ENCODE results near the gene MGAT3.

The MGAT3 gene

DNA sequence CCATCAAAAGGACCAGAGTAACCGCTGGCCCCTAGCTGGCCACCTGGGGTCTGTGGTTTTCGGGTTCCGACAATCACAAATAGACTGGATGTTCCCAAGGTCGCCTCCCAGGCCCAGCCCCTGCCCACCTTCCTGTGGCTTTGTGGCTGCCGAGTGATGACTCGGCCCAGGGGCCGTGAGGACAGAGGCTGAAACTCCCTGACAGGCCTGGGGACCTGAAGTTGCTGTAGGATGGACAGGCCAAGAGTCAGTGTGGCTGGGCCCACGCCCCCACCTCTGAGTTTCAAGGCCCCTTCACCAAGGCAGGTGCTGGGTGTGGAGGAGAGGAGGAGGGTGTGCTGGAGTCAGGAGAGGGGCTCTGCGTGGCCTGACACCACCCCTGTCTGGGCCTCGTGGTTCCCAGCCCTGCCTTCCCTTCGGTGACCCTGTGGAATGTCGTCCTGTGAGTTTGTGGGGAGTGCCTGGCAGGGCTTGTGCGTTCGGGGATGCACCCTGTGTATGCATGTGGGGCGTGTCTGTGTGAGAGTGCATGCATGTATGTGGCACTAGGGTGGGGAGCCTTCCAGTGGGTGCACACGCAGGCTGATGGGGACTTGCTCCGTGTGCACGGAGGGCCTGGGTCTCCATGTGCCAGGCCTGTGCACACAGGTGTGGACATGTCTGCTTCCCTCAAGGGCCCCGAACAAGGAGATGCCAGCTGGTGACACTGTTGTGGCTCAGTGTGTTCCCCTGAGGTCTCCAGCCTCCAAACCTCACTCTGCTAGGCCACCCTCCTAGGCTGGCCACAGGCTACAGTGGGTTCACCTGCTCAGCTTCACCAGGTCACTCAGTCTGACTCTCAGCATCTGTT, 8.4 kb upstream of the MGAT3 start:
- no peak for DNase-seq (ENCODE audit: extremely low read depth in 1 of 2, low read depth in 1 of 2)

DNA sequence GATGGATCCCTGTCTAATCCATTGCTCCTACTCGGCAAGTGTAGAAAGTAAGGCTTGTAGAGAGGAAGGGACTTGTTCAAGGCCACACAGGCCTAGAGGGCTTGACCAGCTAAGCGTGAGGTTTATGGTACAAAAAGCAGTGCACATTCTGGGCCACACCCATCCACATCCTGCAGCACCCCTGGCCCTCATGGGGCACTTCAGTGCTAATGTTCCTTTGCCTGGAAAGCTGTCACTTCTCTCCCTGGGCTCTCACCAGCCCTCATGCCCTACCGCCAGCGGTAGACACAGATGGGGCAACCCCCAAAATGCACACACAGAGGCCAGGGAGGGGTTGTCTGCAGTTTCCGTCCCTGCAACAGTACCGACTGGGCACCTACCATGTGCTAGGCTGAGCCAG, 7.1 kb upstream of the MGAT3 start:
- no peak for DNase-seq (ENCODE audit: extremely low read depth in 1 of 2, low read depth in 1 of 2)

DNA sequence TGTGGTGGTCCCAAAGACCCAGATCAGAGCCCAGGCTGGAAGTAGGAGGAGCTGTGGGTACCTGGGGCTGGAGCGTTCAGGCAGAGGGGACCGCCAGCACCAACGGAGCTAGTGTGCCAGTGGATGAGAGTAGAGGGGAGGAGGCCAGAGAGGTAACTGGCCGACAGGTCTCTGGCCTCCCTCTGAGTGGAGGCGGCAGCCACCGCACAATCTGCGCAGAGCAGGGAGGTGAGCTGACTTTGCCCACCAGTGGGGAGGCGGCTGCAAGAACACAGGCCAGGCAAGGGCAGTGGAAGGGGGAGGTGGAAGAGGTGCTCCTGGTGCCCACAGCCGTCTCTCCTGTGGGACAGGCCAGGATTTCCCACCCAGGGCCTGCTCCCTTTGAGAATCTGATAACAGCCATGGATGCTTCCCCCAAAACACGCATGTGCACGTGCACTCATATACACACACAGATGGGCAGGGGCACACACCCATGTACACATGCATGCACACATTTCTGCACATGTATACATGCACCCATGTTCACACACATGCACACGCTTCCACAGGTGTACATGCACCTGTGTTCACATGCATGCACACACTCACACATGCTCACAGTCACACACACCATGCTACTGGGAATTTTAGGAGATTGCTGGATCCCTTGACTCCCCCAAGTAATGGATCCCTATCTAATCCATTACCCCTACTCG, 6.4 kb upstream of the MGAT3 start:
- no peak for DNase-seq (ENCODE audit: extremely low read depth in 1 of 2, low read depth in 1 of 2)

DNA sequence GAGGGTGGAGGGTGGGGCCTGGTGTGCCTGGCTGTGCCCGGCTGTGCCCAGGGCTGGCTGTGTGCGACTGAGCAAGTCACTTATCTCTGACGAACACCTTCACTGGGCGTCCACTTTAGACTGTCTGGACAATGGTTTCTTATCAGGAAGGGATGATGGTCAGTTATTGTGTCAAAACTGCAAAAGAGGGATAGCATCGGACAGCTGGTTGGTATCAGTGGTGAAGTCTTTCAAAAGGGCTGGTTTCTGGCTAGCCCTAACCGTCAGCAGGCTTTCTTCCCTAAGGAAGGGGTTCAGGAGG, 4.1 kb upstream of the MGAT3 start:
- DNase-seq (ENCODE audit: extremely low read depth in 1 of 2, low read depth in 1 of 2) = no peak

DNA sequence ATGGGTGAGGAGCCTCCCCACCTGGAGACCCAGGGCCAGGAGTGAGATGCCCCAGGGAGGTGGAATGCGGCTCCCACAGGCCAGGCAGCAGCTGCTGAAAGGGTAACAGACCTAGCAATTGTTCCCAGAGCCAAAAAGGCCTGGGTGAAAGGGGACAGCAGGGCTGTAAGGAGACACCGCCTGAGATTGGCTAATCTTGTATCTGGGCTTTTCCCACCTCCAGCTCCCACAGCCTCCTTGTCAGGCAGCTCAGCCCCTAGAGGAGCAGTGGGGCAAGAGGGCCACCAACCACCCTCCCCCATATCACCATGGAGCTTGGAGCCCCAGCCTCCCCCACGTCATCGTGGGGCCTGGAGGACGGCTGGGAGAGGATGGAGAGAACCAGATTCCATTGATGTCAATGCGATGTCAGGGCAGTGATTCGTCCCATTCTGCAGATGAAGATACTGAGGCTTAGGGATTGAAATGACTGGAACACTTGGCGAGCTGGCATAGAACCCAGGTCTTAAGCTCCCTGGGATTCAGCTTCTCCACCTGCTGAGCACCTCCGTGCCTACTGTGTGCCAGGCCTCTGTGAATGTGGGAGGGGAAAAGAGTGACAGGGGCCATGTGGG, 2.9 kb upstream of the MGAT3 start:
- DNase-seq (ENCODE audit: extremely low read depth in 1 of 2, low read depth in 1 of 2) = no peak

DNA sequence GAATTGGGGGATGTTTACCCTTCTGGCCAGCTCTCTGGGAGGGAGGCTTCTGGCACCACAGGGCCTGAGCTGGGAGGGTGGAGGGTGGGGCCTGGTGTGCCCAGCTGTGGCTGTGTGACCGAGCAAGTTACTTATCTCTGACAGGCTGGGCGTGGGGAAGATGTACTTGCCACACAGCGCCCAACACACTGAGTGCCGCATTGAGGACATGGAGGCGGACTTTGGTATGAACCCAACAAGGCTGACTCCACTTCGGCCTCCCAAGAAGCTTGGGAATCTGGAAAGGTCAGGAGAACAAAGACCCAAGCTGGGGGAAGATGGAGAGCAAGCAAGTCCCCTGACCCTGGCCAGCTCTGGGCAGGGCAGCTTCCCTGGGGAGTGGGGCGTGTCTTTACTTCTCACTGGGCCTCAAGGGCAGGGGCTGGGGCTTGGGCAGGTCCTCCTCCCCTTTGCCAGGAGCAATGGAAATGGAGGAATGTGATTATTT, 2.4 kb upstream of the MGAT3 start:
- no peak for DNase-seq (ENCODE audit: extremely low read depth in 1 of 2, low read depth in 1 of 2)

DNA sequence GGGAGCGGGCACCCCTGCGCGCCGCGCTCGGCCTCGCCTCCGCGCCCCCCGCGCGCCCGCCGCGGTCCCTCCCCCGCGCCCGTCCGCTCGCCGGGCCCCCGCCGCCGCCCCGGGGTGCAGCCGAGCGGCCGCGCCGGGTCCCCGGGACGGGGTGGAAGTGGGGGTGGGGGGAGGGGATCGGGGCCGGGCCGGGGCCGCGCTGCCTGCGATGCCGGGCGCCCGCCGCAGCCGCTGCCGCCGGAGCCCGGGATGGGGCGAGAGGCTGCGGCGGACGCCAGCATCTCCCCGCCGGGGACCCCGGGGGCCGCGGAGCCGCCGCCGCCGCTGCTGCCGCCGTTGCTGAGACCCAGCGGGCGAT, 365 bp downstream of the MGAT3 start:
- DNase-seq (ENCODE audit: extremely low read depth in 1 of 2, low read depth in 1 of 2) = no peak

DNA sequence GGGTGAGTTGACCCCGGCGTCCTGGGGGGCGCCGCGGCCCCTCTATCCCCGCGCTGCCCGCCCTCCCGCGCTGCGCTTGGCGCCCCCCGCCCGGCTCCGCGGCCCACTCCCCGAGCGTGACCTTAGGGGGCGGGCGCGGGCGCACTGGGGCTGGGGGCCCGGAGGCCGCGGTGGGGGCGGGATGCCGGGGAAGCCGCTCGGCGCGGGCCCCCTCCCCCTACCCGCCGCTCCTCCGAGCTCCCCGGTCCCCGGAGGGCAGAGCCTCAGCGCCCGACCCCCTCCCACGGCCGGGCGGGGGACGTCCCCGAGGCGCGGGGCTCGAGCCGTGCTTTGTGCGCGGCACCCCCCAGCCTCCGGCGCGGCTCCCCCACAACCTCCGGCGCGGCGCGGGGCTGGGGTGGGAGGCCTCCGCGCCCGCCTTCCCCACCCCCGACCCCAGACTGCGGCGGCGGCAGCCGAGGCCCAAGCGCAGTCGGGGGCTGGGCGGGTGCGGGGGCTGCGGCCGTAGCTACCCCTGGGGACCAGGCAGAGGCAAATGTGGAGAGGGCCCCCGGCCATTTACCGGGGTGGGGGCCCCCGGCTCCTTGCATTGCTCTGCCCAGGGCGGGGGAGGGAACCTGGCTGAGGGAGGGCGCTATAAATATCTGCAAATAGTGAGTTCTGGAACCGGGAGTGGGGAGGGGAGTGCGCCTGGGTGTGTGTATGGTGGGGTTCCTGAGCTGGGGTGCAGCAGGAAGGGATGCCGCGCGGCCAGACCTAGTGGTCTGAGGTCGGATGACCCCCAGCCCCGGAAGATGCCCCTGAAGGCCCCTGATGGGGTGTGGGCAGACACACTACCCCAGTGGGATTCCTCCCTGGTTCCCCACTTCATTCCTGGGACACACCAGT, 988 bp downstream of the MGAT3 start:
- no peak for DNase-seq (ENCODE audit: extremely low read depth in 1 of 2, low read depth in 1 of 2)

DNA sequence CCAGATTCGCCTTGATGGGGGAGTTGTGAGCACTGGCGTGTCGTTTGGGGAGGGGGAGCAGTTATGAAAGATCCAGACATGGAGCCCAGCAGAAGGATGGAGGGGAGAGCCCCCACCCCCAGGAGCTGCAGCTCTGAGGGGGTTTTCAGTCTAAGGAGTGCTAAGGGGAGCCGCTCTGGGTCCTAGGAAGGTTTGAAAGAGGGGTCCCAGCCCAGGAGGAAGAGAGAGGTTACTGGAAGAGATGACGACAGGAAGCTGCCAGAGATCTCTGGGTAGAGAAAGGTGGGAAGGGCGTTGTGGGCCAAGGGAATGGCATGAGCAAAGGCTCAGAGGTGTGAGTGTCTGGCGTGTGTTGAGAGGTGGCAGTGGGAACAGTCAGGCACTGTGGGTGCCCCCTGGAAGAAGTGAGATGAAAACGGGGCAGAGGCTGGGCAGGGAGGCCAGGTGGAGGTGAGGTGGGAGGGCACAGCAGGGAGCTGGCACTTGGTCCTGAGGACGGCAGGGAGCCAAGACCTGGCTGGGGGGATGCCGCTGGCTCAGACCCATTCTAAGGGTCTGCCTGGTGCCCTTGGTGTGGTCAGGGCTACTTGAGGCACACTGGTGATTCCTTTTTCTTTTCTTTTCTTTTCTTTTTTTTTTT, 1.8 kb downstream of the MGAT3 start:
- DNase-seq (ENCODE audit: extremely low read depth in 1 of 2, low read depth in 1 of 2) = no peak

DNA sequence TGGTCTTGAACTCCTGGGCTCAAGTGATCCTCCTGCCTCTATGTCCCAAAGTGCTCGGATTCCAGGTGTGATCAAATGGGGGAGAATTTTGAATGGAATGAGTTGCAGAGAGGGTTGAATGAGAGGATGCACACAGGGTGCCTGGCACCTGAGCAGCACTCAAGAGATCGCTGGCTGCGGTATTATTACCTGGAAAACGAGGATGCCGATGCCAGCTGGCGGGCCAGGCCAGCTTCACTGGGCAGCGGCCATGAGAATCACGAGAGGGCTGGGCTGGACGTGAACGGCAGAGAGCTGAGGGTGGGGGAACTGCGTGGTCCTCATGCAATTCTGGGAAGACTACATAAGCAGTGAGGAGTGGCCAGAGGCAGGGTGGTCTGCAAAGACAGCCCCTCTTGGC, 2.9 kb downstream of the MGAT3 start:
- no peak for DNase-seq (ENCODE audit: extremely low read depth in 1 of 2, low read depth in 1 of 2)

DNA sequence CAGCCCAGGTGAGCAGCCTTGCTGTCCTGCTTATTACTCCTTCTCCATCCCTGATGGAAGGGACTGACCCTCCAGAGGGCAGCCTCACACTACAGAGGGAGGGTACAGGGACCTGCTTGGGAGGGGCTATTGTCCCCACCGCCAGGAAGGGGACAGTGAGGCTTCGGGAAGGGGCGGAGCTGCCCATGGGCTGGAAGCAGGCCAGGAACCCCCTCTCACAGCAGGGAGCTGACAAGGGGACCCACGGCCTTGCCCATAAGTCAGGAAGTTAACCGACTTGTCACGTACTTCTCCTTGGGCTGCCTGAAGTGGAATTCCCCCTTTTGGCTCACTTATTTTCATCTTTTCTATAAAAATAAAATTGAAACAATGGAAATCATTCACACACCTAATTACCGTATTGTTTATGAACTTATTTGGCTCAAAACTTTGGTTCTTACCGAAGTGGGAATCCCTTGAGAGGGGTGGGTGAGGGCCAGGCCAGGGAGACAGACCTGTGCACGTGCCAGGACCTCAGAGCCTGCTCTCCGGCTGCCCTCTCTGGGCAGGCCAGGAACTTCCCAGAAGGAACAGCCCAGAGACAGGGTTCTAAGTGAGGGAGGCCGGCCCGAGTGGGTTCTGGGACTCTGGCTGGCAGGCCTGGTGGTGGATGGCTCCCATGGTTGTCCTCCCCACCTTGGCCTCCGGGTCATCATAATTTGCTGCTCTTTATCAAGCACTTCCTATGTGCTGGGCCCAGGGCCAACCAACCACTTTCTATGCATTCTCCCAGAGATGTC, 5.8 kb downstream of the MGAT3 start:
- DNase-seq (ENCODE audit: extremely low read depth in 1 of 2, low read depth in 1 of 2) = no peak

DNA sequence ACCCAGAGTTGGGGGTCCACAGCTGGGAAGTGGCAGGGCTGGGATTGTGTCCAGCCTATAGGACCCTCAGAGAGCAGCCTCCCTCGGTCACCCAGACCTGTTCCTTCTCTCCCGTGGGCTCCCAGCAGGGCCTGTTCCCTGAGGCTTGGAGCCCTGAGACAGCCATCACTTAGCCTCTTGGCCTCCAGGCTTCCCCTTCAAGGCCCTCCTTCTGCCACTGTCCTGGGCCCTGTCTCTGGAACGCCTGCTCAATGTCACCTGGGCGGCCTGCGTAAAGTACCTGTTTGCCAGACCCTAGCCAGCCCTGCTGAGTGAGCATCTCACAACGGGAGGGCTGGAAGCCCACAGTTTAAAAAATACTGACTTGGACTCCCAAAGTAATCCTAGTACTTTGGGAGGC, 6.5 kb downstream of the MGAT3 start:
- DNase-seq (ENCODE audit: extremely low read depth in 1 of 2, low read depth in 1 of 2) = no peak

DNA sequence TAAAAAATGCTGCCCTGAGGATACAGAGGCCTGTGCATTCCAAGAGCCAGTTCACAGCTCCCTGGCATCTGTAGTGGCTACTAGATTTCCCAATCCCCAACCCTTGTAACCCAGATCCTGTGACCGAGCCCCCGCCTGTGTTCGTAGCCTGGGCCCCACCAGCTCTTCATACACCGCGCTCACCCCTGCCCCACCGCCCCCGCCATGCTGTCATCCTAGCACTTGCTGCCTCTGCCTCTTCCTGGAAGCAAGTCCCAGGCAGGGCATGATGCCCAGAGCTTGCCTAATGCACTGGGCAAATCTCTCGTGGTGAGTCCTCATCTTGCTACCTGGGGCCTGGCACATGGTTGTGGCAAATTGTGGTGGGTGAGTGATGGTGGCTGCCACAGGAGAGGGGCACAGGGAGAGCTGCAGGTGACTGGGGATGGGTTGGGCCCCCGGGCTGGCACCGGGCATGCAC, 7.1 kb downstream of the MGAT3 start:
- DNase-seq (ENCODE audit: extremely low read depth in 1 of 2, low read depth in 1 of 2) = no peak

DNA sequence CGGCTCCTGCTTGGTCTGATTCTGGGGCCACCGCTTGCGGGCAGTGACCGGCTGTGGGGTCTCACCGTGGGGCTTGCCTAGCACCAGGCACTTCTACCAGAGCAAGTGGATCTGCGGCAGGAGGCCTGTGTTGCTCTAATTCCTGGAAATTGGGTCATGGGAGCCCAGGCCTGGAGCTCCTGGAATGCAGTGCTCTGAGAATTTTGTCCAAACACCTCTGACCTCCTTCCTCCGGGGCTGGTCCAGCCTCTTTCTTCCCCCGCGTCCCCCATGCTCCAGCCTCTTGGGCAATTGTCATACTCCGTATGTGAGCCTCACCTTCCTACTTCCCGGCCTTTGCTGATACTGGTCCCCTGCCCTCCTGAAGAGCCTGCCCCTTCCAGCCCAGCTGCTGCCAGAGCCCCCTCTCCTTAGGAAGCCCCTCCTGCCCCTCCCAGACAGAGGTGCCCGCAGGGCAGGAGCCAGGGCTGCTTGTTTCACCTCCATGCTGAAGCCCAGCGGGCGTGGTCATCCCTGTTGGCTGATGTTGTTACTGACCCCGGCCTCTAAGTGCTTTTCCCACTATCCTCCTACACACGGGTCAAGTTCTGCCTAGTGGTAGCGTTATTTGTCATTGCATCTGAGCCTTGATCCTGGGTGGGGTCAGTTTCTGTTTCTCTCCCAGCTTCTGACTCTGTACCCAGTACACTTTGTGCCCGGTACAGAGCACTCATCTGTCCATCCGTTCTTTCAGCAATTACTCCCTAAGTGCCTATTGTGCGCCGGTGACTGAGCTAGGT, 9.6 kb downstream of the MGAT3 start:
- DNase-seq (ENCODE audit: extremely low read depth in 1 of 2, low read depth in 1 of 2) = no peak

DNA sequence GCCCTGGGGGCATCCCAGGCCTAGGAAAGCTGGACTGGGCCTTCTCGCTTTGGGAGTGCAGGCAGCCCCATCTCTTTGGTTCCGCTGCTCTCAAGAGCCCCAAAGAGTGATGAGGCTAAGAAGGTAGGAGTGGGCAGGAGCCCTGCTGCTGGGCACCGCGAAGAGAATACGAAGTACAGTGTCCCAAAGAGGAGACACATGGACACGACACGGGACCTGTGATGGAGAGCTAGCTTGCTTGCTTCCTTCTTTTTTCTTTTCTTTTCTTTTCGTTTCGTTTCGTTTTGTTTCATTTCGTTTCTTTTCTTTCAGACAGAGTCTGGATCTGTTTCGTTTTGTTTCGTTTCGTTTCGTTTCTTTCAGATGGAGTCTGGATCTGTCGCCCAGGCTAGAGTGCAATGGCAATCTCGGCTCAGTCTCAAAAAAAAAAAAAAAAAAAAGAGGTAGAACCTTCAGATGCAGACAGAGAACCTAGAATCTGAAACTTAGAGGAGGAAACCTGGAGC, 10.6 kb downstream of the MGAT3 start:
- no peak for DNase-seq (ENCODE audit: extremely low read depth in 1 of 2, low read depth in 1 of 2)

DNA sequence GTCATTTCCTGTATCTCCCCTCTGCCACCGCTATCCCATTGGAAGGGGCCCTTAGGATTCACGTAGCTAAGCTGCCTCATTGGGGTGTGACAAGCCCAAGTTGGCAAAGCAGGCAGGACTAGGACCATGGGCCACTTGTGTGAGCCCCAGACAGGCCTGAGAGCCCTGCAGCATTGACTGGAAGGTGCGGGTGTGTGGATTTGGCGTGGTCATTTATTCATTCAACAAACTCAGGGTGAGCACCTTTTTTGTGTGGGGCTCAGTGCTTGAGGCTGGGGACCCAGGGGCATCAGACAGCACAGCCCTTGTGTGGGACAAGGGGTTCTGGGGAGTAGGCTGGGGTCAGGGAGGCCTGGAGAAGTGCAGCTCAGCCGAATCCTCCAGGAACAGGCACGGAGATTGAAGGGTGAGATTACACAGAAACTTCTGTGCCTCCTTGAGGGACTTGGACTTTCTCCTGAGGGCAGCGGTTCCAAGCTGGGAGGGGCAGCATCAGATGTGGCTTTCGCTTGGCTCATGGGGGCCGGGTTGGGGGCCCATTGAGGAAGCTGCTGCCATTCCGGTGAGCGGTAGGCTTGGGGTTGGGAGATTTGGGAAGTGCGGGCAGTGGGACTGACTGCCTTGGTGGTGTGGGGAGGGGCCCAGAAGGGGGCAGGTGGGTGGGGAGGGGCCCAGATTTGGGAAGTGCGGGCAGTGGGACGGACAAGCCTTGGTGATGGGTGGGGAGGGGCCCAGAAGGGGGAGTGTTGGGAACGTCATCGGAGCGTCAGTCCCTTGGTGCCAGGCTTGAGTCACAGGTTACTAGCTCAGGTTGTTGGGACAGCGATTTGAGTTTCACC, 11.9 kb downstream of the MGAT3 start:
- DNase-seq (ENCODE audit: extremely low read depth in 1 of 2, low read depth in 1 of 2) = no peak

DNA sequence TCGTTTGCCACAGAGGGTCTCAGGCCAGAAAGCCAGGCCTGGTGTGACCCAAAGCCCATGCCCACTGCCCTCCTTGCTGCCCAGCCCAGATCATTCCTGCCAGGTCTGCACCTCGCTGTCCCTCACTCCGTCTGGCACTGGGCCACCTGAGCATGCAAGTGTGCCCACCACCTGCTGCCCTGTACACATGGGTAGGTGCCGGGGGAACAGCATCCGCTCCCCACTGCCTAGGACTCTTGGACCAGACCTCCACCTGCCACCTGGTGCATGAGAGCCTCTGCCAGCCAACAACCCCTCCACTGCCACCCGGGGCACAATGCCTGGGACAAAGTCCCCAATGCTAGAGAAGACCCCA, 12.5 kb downstream of the MGAT3 start:
- DNase-seq (ENCODE audit: extremely low read depth in 1 of 2, low read depth in 1 of 2) = no peak
